AG20443 (cell line): ENCODE results near the gene TSG101.

Experiments
- DNase-seq: peaks from one replicate; pipeline ENCODE4 v3.0.0; 2012; ENCODE audit warnings: low spot score, mixed read lengths

TSG101 gene, protein sequence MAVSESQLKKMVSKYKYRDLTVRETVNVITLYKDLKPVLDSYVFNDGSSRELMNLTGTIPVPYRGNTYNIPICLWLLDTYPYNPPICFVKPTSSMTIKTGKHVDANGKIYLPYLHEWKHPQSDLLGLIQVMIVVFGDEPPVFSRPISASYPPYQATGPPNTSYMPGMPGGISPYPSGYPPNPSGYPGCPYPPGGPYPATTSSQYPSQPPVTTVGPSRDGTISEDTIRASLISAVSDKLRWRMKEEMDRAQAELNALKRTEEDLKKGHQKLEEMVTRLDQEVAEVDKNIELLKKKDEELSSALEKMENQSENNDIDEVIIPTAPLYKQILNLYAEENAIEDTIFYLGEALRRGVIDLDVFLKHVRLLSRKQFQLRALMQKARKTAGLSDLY

DNA sequence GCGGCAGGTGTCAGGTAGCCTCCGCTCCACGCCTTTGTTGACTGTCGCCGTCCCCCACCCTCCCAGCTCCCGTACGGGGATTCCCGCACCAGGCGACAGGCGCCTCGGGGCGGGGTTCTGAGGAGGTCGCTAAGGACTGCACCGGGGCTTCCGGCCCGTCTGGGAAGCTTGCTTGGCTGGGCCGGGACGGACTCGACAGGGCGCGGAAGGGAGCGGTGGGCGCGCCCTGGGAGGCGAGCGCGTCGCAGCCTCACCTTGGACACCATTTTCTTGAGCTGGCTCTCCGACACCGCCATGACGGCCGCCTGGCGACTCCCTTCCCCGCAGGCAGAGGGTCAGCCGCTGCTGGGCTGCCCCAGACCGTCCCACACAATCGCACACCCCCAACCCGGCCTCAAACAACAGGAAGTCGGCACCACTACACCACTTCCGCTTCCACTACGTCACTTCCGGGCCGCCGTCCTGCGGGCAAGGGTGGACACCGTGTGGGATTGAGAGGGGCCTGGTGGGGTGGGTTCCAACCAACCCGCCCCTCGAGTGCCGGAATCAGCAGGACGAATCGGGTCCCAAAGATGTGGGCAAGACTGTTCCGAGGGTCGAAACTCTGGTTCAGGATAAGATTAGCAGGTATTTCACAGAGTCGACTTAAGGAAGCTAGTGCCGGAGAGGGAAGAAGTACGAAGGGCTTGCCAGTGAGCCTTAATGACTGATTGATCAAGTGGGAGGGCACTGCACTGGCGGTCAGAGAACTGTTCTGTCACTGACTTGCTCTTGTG lies at the start of gene TSG101:
TSS of gene TSG101 (minus strand) at position 422 of the 776 bp plus-strand sequence. CDS start at position 296, 126 bp downstream.
- peak; percentile 97 for DNase-seq

DNA sequence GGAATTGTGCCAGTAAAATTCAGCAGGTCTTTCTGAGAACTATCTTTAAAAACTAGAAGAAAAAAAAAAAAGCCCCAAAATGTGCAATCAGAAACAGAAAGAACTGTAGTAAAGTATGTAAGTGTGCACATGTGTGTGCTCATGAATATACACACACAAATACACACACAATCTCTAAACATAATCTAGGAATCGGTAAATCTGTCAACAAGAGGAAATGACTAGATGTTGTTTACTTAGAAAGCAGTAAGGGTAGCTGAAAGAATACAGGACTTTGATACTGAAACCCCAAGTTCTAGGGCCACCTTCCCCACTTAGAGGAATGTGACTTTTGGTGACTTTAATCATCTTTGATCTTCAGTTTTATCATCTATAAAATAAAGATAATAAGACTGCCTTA lies 48.6 kb upstream of the TSG101 start:
- no peak for DNase-seq

DNA sequence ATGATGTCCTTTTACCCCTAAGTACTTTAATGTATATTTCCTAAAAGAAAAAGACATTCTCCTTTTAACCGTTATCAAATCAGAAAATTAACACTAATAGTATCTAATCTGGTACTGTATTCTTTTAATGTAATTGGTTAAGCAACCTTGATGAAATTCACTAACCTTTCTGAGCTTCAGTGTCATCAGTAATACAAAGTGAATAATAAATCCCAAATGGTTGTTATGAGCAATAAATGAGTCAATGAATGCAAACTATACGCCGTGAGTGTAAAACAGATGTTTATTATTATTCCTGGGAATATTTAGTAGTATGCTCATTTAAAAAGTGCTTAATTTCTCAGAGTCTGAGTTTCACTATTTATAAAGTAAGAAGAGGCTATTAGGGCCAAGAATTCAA lies 40.3 kb upstream of the TSG101 start:
- DNase-seq, result peak; percentile 14

DNA sequence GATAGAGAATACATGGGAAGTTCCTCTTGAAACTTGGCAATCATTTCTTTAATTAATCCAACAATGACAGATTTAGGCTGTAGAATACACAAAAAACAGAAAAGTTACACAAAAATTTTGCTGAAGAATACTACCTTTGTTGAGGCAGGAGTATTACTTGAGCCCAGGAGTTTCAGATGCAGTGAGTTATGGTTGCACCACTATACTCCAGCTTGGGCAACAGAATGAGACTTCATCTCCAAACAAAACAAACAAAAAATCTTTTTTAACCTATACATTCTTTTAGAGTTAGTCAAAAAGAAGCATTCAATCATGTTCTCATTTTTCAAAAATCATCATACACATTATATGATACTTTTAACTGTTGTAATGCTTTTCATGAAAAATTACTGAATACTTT lies 39.7 kb upstream of the TSG101 start:
- no peak for DNase-seq

DNA sequence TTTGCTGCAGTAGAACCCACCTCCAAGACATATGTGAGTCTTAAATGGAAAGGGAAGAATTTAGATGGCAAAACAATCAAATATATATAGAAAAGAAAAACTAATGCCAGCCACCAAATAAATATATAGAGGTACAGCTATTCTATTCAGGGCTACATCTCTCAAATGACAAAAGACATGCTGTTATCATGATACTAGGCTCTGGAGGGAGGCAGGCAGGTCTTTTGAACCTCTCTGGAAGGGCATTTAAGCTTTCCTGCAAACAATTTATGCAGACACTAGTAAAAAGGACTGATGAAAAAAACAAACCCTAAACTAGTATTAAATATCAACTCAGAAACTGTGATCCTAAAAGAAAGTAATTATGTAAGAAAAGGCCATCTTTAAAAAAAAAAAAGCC lies 37.4 kb upstream of the TSG101 start:
- no peak for DNase-seq

DNA sequence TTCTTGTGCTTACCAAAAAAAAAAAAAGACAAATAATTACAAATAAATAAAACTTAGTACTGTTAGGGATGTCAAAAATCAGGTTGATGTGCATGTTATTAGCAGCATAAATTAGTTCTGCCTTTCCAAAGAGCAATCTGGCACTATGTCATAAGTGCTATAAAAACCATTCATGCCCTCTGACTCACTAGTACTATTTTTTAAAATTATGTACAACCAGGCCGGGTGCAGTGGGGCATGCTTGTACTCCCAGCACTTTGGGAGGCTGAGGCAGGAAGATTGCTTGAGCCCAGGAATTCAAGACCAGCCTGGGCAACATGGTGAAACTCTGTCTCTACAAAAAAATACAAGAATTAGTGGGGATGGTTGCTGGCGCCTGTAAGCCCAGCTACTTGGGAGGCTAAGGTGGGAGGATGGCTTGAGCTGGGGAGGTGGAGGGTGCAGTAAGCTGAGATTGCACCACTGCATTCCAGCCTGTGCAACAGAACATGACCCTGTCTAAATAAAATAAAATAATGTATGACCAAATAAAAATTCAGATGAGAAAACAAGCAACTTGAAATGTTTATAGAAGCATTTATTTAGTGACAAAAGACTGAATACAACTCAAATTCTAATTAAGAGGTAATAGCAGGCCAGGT lies 36.5 kb upstream of the TSG101 start:
- DNase-seq, result no peak

DNA sequence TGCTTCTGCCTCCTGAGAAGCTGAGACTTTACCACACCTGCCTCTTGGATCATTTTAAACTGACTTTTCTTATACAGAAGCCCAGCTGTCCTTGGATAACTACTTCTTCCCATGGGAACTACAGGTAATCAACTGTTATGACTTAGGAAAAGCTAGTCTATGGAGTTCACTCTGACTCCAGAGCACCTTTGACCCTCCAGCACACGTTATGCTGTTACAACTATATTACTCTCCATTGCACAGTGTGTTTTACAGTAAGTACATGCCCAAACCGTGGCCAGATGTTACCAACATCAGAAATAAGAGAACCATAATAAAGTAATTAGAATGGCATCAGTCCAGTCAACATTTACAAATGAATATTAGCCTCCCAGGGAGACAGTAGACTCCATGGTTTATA lies 21.3 kb upstream of the TSG101 start:
- no peak for DNase-seq

DNA sequence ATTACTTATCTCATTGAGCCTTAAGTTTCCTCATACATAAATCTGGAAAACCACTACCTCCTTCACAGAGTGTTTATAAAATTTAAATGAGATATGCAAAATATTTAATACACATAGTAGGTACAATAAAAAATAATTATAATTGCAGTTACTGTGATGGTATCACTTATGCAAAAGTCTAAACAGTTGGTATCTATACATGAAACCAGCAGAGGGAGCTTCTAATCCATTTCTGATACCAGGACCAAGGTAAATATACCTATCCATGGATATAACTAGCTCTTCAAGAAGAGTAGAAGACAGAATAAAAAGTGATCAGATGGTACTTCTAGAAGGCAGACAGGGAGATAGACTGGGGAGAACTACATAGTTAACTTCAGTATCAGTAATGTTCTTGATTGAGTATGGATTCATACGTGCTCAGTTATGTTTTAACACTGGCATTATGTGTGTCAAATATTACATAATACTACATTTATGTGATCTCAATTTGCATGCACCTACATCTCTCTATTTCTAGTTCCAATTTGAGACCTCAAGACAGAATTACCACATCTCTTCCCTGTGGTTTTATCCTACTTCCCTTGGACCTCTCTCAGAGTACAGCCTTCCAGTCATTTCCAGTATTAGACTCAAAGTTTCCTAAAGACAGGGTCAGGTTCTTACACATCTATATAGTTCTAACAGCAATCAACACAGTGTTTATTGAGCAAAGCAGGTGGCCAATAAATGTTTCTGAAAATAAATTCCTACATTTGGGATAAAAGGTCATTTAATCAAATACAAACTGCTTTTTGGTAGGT lies 13.7 kb upstream of the TSG101 start:
- DNase-seq, result no peak

DNA sequence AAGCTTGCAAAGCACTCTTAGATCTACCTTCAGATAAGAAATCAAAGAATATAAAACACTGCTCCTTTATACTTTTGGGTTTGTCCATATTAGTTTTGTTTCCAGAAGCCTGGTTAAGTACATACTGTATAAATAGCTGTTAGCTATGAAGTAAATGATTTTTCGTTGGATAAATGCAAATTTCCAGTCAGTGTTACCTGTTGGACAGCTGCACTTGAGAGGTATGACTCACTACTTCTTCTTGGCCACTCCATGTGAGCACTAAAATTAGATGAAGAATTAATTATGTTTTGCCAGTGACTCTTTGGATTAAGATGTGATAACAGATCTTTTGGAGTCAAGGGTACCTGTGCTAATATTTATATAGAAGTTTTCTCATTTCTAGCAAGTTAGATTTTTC lies 9.5 kb upstream of the TSG101 start:
- no peak for DNase-seq

DNA sequence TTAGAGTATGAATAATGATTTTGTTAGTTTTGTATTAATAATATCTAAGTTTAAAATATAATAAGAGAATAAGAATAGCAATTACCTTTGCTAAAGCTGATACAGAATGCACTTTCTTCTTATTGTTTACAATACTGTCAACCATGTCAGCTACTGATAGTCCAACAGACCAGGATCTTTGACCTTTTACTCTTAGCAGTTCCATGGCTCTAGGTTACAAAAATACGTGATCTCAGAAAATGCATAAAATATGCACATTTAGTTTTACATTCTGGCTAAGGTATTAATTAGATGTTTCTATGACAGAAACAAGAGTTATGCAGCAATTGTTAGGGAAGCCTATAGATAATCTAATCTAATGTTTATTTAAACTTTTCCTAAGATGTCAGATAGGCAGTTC lies 7.5 kb upstream of the TSG101 start:
- DNase-seq, result no peak

DNA sequence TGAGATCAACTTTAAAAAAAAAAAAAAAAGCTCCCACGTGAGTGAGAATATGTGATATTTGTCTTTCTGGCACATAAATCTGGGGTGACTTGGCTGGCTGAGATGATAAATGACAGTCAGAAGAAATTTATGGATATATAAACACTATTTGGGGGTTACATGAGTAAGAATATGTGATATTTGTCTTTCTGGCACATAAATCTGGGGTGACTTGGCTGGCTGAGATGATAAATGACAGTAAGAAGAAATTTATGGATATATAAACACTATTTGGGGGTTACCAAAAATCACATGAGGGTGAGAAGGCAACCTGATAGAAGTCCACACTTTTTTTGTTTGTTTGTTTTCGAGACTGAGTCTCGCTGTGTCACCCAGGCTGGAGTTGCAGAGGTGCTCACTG lies 6.6 kb upstream of the TSG101 start:
- DNase-seq, result no peak

DNA sequence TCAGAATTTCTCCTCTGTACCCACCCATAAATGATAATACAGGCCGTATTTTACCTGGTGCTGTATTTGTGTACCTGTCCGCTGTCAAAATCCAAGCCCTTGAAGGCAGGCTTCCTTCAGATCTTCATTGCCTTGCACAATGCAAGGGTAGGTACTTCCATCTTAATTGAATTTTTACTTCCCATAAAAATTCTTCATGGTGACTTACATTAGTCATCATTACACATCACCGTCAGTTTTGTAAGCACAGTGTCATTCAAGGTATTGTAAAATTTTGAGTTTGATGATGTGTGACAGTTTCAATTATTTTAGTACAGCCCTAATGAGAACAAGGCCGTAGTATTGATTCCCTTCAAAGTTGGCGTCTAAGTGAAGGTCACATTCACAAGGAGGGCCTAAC lies 770 bp upstream of the TSG101 start:
- DNase-seq, result peak; percentile 25

DNA sequence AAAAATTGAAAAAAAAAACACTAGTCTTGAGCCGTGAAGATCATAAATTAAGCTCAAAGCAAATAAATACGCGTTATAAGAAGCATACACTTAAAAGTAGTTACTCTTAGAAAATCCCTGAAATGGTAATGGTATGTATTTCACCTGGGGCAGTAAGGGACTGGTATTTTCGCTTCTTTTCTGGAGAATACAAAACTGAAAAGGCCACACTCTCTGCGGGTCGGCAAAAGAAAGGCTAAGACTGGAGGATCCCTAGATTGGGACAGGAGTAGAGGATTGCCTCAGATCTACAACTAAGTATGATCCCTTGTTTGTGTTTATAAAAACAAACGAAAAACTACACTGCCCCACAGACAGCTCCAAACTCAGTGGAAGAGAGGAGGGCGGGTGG lies 617 bp downstream of the TSG101 start:
- no peak for DNase-seq

DNA sequence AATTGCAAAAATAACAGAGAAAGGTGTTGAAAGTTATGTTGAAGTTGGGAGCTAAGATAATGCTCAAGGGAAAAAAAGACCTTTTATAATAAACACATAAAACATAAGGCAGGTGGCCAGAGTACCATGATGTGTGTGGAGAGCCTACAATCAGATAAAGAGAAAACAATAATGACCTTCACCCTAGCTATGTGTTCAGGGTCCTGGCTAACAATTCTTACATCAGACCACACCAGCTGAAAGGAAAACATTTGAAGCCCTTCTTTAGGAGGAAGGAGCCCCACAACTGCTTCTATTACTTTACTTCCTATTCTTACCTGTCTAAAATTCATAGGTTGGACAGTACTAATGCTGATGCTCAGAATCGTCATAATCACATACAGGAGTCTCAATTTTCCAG lies 2.5 kb downstream of the TSG101 start:
- no peak for DNase-seq

DNA sequence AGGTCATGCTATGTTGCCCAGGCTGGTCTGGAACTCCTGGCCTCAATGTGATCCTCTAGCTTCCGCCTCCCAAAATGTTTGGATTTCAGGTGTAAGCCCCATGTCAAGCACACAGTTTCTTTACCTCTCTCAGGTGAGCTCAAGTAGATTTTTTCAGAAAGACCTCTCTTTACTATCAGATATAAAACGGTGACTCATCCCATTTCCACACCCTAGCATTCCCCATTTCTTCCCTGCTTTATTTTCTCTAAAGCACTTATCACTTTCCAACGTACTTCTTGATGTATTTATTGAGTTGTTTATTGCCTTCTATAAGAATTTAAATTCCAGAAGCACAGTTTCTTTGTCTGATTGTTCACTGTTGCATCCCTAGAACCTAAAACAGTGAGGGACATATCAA lies 3.7 kb downstream of the TSG101 start:
- no peak for DNase-seq

DNA sequence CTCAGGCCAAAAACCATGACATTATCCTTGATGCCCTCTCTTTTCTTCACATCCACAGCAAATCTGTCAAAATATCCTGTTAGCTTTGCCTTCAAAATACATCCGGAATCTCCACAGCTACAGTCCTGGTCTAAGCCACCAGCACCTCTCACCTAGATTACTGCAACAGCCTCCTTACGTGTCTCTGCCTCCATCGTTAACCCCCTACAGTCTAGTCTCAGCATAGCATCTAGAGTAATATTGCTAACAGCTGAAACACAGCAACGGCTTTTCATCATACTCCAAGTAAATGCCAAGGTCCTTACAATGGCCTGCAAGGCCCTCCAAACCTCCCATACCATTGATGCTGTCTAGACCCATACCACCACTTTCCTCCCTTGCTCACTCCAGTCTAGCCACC lies 4.4 kb downstream of the TSG101 start:
- no peak for DNase-seq

DNA sequence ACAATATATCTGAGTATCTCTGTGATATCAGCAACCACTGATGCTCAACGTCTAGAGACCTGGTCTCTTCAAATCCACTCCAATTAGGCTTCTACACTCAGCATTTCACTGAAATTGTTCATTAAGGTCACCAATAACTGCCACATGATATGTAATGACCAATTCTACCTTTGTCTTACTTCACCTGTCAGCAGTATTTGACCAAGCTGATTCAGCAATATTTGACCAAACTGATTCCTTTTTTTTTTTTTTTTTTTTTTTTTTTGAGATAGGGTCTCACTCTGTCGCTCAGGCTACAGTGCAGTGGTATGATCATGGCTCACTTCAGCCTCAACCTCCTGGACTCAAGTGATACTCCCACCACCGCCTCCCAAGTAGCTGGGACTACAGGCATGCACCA lies 5.6 kb downstream of the TSG101 start:
- DNase-seq, result no peak

DNA sequence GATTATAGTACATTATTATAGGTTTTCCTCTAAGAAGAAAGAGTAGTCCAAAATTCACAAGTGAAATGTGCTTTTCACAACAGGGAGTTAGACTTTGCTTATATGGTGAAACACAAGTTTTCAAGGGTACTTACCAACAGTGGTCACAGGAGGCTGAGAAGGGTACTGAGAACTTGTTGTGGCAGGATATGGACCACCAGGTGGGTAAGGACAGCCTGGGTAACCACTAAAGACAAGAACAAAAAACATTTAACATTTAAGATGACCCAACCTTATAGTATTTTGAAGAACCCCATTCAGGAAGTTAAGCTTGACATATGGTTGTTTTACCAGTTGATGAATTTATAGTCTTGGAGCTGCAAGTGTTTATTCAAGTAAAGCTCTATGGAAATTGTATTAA lies 24.4 kb downstream of the TSG101 start:
- DNase-seq, result no peak

DNA sequence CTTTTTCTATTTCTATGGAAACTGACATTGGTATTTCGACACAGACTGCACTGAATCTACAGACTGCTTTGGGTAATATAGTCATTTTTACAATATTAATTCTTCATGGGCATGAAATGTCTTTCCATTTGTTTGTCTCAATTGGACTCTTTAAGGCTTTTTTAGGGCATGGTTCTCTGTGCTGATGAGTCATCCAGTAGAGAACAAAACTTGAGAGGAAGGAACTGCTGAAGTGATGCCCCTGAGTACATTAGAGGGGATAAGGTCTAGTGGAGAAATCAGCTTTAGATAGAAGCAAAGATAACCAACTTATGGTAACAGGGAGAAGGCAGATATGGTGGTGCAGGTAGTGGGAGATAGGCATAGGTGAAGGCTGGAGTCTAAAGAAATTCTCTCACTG lies 25.1 kb downstream of the TSG101 start:
- no peak for DNase-seq

DNA sequence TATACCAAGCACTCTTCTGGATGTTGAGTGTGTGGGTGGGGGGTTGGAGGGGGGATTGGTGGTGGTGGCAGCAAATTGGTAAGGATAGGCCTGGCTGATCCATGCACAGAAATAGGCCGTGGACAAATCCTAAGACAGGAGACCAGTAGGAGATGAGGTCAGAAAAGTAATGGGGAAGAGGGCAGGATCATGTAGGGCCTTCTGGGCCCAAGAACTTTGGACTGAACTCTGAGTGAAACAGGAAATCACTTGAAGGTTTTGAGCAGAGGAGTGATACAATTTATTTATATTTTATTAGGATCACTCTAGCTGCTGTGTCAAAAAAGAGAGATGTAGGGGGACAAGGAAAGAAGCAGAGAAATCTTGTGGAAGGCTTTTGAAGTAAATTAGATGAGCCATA lies 28.7 kb downstream of the TSG101 start:
- DNase-seq, result no peak

DNA sequence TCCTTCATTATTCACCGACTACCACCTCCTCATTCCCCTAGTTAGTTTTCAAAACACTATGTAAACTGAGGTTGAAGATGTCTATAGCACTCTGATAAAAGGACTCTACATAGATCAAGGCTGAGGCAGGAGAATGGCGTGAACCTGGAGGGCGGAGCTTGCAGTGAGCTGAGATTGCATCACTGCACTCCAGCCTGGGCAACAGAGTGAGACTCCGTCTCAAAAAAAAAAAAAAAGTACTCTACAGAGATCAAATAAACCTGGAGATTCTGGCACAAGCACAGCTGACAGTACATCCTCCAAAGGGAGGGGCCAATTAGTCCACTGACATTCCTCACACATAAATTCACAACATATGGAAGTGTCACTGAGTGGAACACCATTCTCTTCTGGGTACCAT lies 31.0 kb downstream of the TSG101 start:
- DNase-seq, result no peak

DNA sequence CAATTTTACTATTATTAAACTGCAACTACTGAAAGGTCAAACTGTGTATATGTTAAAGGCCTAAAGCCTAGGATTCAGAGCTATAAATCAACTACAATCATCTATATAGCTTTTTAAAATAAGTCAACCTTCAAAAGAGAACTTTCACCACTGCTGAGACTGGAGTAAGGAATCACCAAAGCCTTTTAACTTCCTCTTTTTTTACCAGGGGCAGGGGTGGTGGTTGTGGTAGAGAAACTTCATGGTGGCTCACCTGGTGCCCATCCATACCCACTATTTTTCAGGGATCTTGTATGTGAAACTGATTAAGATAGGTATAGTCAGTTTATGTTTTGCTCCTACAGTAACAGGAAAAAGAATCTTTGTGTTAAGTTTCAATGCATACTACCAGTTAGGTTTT lies 31.5 kb downstream of the TSG101 start:
- no peak for DNase-seq
